Transverse colon (tissue), 4 donors: Measurements from ENCODE around the gene SLC2A9.

Experiments
- CTCF ChIP-seq, 5 experiments: fragments of 200-600 bp in 3 of 5; fragments of 450-650 bp in 2 of 5; sonication (generic) in 3 of 5; IDR thresholded peaks; 1 replicate in 2 of 5; 2 replicates in 3 of 5; pipeline ENCODE4 v1.5.1; 2016 to 2017; ENCODE audit warnings: antibody characterized with exemption in 5 of 5, inconsistent platforms in 3 of 5, mild to moderate bottlenecking in 2 of 5, moderate library complexity in 1 of 5
- POLR2A ChIP-seq: fragments of 450-650 bp; IDR thresholded peaks from one replicate; pipeline ENCODE4 v1.6.1; 2016; ENCODE audit warnings: antibody characterized with exemption, mild to moderate bottlenecking, moderate library complexity
- POLR2AphosphoS5 ChIP-seq, 3 donors: sonication (generic); formaldehyde crosslinking; IDR thresholded peaks; one replicate each; pipeline ENCODE4 v1.6.1; 2016; ENCODE audit warnings: antibody characterized with exemption in 3 of 3

GRCh38 chr4:9835430-9835829, 185.9 kb downstream of the SLC2A9 start:
- TF ChIP-seq CTCF (IDR thresholded peaks at IDR 0.05), result no peak
- TF ChIP-seq POLR2AphosphoS5 (IDR thresholded peaks at IDR 0.05), result no peak
- TF ChIP-seq POLR2A, result no peak
